AG20443 (cell line): ENCODE measurements around the gene CCDC18.
"Not testable (repeated sequence)": the region's sequence is repeated elsewhere in the genome, so short reads cannot be mapped to it uniquely, and the experiment has no call there.

Experiments used
- DNase-seq: peaks from one replicate; pipeline ENCODE4 v3.0.0; 2012; ENCODE audit warnings: low spot score, mixed read lengths

The CCDC18 gene

DNA sequence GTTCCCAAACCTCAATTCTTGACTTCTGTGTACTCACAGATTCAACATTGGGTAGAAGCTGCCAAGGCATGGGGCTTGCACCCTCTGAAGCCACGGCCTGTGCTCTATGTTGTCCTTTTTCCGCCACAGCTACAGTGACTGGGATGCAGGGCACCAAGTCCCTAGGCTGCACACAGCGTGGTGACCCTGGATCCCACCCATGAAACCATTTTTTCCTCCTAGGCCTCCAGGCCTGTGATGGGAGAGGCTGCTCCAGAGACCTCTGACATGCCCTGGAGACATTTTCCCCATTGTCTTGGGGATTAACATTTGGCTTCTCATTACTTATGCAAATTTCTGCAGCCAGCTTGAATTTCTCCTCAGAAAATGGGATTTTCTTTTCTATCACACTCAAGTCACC lies 62.7 kb downstream of the CCDC18 start:
- not testable (repeated sequence) for DNase-seq

DNA sequence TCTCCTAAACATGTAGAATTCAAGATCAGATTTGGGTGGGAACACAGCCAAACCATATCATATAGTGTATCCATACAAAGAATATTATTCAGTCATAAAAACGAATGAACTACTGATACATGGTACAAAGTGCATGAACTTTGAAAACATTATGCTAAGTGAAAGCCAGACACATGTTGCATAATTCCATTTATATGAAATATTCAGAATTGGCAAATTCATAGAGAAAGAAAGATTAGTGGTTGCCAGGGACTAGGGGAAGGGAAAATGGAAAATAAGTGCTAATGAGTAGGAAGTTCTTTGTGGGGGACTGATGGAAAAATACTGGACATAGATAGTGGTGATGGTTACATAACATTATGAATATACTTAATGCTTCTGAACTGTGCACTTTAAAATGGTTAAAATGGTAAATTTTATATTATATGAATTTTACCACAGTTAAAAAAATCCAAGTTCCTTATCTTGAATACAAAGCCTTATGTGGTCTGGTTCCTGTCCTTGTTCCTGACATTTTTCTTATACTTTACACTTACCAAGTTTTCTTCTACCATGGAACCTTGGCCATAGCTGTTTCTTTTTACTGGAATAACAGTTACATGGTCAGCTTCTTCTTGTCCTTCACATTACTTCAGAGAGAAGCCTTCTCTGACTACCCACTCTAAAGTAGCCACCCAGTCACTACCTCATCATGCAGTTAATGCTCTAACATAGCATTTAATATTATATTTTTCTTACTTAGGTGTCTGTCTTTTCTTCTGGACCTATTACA lies 64.0 kb downstream of the CCDC18 start:
- no peak for DNase-seq

DNA sequence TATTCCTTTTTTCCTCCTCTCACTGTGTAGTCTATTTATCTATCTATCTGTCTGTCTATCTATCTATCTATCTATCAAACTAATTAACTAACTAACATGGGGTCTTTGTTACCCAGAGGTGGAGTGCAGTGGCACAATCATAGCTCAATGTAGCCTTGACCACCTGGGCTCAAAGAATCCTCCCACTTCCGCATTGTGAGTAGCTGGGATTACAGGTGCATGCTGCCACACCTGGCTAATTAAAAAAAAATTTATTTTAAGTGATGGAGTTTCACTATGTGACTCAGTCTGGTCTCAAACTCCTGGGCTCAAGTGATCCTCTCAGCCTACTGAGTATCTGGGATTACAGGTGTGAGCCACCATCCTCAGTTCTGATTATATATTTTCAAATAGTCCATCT lies 71.4 kb downstream of the CCDC18 start:
- DNase-seq = no peak

DNA sequence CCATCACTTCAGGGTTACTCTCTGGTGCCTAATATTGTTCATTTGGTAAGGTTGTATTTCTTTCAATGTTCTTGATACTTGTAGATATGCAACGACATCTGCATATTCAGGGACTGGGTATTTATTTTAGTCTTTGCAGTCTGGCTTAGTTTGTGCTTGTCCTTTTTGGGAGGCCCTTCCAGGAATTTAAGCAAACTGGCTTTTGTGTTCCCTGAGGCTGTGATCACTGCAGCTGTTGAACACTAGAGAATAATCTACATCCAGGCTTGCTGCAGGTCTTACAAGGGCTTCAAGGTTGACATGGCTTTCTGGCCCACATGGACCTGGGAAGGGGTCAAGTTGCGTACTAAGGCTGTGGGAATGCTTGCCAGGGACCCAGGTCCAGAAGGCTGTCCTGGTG lies 72.1 kb downstream of the CCDC18 start:
- no peak for DNase-seq

DNA sequence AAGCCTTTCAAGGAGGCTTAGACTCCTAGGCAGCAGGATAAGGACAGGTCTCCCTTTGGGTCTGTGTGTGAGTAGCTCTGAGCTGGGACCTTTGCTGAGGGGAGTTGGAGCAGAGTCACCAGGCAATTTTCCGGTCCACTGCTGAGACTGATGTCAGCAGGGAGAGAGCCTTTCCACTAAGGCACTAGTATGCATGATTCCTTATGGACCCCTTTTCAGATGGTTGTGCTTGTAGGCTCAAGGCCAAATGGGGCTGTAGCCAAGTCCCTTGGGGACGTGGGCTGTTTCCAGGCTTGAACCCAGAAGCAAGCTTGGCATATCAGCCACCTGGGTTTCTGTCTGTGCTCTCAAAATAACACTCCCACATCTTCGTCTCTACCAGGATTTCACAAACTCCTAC lies 73.0 kb downstream of the CCDC18 start:
- DNase-seq = no peak

DNA sequence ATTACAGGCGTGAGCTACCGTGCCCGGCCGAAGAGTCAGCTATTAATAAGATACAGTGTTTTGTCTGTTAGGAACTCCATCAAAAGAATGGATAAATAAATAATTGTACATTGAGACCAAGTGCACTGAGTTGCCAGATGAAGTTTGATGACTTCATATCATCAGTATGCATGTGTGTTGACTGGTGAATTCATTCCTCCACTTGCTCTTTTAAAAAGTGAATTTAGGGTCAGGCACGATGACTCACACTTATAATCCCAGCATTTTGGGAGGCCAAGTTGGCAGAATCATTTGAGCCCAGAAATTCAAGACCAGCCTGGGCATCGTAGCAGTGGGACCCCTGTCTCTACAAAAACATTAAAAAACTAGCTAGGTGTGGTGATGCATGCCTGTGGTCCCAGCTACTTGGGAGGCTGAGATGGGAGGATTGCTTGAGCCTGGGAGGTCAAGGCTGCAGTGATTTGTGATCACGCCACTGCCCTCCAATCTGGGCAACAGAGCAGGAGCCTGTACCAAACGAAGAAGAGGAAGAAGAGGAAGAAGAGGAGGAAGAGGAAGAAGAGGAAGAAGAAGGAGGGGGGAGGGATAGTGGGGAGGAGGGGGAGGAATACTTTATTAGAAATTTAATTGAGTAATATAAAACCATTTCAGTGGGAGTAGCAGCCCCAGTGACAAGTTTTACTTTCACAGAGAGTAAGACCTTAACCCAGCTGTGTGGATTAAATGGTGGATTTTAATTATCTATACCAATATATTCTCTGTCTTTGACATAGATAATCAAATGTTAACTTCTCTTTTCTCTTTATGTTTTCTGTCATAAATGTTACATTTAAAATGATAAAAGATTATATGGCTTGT lies 74.9 kb downstream of the CCDC18 start:
- peak; percentile 63 for DNase-seq

DNA sequence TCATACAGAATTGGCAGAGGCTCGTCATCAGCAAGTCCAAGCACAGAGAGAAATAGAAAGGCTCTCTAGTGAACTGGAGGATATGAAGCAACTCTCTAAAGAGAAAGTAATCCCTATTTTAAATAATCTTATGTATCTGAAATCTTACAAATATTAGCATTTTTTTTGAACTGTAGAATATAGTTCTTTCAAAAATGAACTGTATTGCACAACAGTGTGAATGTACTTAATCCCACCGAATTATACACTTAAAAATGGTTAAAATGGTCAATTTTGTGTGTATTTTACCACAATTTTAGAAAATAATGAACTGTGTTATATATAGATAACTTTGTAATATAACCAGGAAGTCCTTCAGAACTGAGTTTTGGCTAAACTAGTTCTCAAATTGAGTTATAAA lies 75.9 kb downstream of the CCDC18 start:
- DNase-seq = no peak

DNA sequence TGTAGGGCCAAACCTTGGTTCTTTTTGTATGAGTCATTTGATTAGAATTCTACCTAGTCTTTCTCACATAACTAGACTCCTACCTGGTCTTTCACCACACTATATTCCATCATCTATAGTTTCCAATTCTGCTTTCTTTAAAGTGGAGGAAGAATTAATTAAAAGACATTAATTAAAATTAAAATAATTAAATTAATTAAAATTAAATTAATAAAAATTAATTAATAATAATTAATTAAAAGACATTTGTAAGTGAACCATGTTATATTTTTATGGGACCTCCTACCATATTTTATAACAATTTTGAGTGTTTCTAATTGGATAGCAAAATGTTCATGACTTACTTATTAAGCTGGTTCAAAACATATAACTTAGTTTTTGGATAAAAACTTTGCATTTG lies 77.4 kb downstream of the CCDC18 start:
- no peak for DNase-seq

DNA sequence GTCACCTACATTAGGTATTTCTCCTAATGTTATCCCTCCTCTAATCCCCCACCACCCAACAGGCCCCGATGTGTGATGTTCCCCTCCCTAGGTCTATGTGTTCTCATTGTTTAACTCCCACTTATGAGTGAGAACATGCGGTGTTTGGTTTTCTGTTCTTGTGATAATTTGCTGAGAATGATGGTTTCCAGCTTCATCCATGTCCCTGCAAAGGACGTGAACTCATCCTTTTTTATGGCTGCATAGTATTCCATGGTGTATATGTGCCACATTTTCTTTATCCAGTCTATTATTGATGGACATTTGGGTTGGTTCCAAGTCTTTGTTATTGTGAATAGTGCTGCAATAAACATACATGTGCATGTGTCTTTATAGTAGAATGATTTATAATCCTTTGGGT lies 80.2 kb downstream of the CCDC18 start:
- DNase-seq = not testable (repeated sequence)

DNA sequence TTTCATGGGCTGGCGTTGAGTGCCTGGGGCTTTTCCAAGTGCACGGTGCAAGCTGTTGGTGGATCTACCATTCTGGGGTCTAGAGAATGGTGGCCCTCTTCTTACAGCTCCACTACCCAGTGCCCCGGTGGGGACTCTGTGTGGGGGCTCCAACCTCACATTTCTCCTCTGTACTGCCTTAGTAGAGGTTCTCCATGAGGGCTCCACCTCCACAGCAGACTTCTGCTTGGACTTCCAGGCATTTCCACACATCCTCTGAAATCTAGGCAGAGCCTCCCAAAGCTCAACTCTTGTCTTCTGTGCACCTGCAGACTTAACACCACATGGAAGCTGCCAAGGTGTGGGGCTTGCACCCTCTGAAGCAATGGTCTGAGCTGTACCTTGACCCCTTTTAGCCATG lies 82.1 kb downstream of the CCDC18 start:
- no peak for DNase-seq

DNA sequence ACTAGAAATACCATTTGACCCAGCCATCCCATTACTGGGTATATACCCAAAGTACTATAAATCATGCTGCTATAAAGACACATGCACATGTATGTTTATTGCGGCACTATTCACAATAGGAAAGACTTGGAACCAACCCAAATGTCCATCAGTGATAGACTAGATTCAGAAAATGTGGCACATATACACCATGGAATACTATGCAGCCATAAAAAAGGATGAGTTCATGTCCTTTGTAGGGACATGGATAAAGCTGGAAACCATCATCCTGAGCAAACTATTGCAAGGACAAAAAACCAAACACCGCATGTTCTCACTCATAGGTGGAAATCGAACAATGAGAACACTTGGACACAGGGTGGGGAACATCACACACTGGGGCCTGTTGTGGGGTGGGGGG lies 88.4 kb downstream of the CCDC18 start:
- not testable (repeated sequence) for DNase-seq

DNA sequence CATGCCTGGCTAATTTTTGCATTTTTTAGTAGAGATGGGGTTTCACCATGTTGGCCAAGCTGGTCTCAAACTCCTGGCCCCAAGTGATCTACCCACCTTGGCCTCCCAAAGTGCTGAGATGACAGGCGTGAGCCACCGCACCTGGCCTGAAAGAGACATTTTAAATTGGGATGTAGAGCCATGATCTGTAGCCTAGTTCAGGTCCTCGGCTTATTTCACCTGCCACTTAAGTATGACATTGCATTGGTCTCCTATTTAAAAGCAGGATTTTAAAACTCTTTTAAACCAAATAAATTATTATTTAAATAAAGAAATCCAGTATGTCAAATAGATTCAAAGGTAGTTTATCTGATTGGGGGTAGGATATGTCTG lies 94.7 kb downstream of the CCDC18 start:
- DNase-seq = not testable (repeated sequence)

DNA sequence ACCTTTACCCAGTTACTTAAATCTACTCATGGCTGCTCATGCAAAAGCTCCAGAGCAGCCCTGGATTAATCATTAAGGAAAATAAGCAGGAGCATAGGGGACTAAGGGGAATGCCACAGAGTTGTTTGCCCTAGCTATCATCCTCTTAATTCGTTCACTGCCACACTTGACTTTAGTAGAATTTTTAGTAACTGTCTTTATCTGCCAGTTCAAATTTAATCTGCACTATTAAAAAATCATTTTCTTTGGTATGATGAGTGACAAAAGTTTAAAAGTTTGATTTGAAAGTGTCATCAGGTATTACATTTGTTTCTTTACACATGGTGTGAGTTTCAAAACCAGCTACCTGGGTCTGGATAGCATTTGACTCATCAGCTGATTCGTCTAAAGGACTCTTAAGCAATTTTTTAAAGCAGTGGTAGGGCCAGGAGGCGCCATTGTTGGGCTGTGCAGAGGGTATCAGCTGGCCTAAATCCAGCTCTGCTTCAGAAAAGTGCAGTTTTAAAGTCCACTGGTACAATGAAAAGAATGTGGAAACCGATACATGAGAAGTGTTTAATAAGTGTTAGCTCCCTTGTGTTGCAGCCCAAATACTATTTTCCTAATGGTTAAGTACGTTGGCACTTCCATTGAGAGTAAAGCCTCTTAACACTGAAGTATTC lies 95.2 kb downstream of the CCDC18 start:
- DNase-seq = no peak

DNA sequence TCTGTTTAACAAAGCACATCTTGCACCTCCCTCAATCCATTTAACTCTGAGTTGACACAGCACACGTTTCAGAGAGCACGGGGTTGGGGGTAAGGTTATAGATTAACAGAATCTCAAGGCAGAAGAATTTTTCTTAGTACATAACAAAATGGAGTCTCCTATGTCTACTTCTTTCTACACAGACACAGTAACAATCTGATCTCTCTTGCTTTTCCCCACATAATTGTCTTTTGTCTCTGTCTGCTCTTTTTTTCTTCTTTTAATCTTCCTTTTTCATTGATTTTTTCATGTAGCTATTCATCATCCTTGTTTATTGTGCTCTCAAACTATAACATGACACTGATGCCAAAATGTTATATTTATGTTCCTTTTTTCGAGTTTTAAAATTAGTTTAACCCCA lies 97.0 kb downstream of the CCDC18 start:
- not testable (repeated sequence) for DNase-seq

DNA sequence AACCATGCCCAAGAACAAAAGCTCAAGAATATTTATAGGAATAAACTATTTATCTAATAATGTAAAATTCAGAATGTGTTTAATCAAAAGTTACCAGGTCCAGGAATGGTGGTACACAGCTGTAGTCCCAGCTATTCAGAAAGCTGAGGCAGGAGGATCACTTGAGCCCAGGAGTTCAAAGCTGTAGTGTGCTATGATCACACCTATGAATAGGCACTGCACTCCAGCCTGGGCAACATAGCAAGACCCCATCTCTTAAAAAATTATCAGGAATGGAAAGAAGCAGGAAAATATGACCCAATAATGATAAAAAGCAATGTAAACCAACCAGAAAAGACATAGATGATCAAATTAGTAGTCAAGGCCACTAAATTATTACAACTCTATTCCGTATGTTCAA lies 103.0 kb downstream of the CCDC18 start:
- no peak for DNase-seq

DNA sequence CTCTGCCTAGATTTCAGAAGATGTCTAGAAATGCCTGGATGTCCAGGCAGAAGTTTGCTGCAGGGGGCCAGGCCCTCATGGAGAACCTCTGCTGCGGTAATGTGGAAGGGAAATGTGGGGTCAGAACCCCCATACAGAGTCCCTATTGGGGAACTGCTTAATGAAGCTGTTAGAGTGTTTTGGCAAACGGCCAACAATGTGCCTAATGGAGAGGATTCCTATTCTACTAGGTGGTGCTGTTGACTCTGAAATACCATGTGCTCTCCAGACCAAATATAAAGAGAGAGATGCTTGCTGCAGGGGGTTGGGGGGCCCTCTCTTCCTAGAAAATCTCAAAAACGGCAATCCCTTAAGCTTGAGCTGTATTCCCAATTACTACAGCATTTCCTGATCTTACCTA lies 108.0 kb downstream of the CCDC18 start:
- DNase-seq = peak; percentile 10

DNA sequence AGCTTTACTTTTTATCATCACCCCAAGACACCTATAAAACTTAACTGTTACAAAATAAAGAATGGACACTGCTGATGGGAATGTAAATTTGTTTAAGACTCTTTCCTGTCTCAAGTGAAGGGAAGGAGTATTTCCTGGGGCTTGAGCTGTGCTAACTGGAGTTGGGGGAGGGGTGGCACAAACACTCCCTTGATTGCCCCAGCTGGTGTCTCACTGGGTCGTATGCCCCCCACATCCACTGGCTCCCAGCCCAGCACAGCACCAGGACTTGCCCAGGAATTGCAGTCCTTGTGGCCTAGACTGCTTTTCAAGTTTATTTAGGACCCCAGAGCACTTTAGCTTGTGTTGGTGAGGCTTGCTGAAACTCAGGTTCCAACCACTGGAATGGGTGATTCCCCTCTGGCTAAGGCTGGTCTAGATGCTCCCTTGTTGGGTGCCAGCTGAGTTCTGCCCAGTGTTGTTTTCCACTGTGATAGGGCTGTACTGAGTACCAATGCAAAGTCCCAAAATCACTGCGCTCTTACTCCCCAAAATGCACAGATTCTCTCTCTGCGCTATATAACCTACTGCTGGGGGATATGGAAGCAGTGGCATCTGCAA lies 116.1 kb downstream of the CCDC18 start:
- DNase-seq = no peak

DNA sequence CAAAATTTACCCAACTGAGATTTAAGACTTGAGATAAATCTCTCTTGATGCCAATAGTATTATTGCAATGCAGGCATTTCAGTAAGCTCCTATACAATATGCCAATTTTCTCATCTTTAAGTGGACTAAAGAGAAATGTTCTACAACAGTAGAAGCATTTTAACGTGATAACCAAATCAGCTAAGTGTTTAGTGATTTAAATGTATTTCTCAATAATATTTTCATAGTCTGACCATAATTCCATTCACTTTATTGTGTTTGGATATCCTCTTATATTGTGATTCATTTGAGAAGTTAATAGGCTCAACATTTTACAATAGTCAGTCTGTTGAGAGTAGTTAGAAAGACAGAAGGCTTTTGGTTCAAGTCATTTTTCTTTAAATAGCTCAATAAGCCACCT lies 120.6 kb downstream of the CCDC18 start:
- no peak for DNase-seq

DNA sequence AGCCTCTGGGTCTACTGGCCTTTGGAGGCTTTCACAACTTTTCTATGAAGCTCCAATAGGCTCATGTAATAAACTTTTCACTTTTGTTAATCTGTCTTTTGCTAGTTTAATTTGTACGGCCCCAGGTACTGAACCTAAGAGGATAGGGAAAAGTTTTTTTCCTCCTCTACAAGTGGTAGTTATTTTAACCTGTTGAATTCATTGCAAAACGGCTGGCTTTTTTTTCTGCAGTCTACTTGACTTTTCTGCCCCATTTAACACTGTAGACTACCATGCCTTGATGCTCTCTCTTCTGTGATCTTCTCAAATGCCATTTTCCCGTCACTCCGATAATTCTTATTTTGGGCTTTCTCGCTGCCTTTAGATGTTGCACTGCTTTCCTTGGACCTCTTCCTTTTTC lies 121.6 kb downstream of the CCDC18 start:
- DNase-seq = no peak

DNA sequence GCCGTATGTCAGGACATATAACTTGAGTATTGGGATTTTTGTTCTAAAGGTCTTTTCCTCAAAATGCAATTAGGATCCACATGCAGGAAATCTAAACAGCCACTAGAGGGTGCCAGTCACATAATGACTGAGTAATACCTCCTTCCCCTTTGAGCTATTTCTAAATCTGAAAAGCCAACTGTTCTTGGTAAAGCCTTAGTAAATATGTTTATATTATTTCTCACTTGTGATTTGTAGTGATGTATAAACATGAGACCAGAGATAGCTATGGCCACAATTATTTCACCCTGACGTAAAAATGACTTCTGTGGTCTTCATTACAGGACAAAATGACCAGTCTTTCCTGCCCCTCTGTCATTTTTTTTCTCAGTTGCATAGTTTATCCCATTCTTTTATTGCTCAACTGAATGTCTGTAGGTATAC lies 124.2 kb downstream of the CCDC18 start:
- peak; percentile 63 for DNase-seq

DNA sequence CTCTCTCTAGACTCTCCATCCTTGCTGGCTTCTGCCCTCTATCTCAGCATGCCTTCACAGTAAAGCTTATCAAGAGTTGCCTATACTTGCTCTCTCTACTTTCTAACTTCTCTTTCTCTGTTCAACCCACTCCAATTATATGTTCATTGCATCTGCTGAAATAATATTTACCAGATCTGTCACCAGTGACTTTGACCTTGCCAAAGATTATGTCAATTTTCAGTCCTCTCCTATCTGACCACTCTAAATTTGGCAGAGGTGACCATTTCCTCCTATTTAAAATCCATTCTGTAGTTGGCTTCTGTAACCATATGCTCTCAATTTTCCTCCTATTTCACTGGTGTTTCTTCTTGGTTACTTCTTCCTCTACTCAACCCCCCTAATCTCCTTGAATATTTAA lies 126.4 kb downstream of the CCDC18 start:
- DNase-seq = no peak

DNA sequence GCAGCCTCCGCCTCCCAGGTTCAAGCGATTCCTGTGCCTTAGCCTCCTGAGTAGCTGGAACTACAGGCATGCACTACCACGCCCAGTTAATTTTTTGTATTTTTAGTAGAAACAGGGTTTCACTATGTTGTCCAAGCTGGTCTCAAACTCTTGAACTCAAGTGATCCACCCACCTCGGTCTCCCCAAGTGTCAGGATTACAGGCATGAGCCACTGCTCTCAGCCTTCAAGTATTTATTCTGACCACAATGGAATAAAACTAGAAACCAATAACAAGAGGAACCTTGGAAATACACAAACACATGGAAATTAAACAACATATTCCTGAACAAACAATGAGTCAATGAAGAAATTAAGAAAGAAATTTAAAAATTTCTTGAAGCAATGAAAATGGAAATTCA lies 132.5 kb downstream of the CCDC18 start:
- DNase-seq = no peak

DNA sequence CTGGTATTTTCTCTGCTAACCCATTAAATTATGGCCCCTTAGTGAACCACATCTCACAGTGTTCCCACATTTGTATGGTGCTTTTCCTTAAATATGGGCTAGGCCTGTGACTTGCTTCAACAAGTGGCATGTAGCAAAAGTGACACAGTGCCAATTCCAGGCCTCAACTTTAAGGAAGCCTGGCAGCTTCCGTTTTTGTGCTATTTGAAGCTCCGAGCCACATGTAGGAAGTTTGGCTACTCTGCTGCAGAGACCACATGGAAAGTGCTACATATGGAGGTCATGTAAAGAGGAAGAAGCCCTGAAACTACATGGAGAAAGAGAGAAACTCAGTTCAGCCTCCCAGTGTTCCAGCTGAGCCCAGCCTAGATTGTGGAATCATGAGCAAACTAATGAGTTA lies 136.7 kb downstream of the CCDC18 start:
- no peak for DNase-seq
